ENCODE data around the gene PTPRD. TPM values are rescaled to one million over a fixed set of nuclear protein-coding genes. Genes with fewer than 3 reads are reported as not detected.

The PTPRD gene
- total RNA-seq, 3 donors from 2014 or later (not counting 1 experiment from before 2014, with no cell fraction given): 0.05 to 0.68 TPM; not detected in 1

DNA sequence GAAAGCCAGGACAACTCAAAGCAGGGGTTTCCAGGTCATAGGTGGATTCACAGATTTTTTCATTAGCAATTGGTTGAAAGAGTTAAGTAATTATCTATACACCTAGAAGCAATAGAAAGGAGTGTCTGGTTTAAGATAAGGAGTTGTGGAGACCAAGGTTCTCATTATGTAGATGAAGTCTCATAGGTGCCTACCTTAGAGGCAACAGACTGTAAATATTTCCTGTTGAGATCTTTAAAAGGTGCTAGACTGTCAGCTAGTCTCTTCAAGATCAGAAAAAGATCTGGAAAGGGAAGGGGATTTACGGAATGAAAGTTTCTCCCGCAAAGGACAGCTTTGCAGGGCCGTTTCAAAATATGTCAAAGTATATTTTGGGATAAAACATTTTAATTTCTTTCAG lies 603.4 kb downstream of the PTPRD start:
- no peaks in the 10 kb centered on the region for H3K27me3 Mint-ChIP-seq (ENCODE audit: low read depth in 2 of 2)
- H3K36me3 Mint-ChIP-seq: no peaks in the 10 kb centered on the region
- no peak overlapping the region for H3K4me3 Mint-ChIP-seq
- TF ChIP-seq, protein P1, sequence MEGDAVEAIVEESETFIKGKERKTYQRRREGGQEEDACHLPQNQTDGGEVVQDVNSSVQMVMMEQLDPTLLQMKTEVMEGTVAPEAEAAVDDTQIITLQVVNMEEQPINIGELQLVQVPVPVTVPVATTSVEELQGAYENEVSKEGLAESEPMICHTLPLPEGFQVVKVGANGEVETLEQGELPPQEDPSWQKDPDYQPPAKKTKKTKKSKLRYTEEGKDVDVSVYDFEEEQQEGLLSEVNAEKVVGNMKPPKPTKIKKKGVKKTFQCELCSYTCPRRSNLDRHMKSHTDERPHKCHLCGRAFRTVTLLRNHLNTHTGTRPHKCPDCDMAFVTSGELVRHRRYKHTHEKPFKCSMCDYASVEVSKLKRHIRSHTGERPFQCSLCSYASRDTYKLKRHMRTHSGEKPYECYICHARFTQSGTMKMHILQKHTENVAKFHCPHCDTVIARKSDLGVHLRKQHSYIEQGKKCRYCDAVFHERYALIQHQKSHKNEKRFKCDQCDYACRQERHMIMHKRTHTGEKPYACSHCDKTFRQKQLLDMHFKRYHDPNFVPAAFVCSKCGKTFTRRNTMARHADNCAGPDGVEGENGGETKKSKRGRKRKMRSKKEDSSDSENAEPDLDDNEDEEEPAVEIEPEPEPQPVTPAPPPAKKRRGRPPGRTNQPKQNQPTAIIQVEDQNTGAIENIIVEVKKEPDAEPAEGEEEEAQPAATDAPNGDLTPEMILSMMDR (IDR thresholded peaks at IDR 0.05): no peak
- peaks cover 0 to 3% of the 10 kb centered on the region in 2 donors for H3K9me3 Mint-ChIP-seq
- H3K27ac ChIP-seq (ENCODE audit: low read length): no peak overlapping the region
- no peaks in the 10 kb centered on the region for H3K9me3 ChIP-seq (ENCODE audit: control insufficient read depth, insufficient read depth, low read length)
- no peaks in the 10 kb centered on the region for H3K4me1 ChIP-seq (ENCODE audit: control insufficient read depth, insufficient read depth, low read length)
- H3K4me3 ChIP-seq (ENCODE audit: low read length): no peak overlapping the region
- intact Hi-C loops (cut with micrococcal nuclease): no loop called here
- H3K27me3 ChIP-seq (ENCODE audit: control insufficient read depth, insufficient read depth, low read length): no peaks in the 10 kb centered on the region
- H3K27ac Mint-ChIP-seq: no peak overlapping the region
- 93% methylated on average over 3 of the region's 3 CpGs for whole genome bisulfite sequencing (ENCODE audit: insufficient coverage)
- DNase-seq (no peak), ATAC-seq (no peak)
- no peaks in the 10 kb centered on the region for H3K36me3 ChIP-seq (ENCODE audit: control insufficient read depth, insufficient read depth, low read length)
- no peaks in the 10 kb centered on the region for H3K4me1 Mint-ChIP-seq

DNA sequence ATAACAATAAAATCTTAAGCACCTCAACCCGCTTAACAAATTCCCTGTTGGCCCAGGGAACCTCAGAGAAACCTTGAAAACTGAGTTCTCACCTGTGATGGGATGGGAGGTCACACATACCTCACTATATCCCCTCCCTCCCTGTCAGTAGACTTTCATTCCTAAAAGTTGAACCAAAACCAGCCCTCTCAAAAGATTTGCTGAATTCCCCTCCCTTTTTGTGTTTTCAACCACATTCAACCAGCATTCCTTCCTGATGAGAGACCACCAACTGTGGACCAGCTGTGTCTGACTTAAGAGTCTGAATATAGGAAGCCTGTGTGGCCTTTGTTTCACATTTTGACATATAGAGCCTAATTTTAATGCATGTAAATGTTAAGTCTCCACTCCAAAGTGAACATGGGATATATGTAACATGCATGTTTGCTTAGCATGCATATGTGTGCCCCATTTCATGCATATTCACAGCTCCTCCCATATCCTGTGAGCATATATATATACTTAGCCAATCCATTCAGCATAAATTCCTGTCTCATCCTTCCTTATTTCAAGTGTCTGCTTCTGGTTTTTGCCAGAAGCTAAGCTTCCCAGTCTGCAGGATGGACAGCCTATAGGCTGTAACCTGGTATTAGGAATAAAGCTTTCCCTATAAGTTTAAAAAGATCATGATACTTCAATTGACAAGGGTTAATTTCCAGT lies 604.6 kb downstream of the PTPRD start:
- Histone ChIP-seq H3K36me3 (ENCODE audit: control insufficient read depth, insufficient read depth, low read length) (no peaks in the 10 kb centered on the region), H3K4me1 (ENCODE audit: control insufficient read depth, insufficient read depth, low read length) (no peaks in the 10 kb centered on the region), H3K4me3 (ENCODE audit: low read length) (no peak overlapping the region), H3K9me3 (ENCODE audit: control insufficient read depth, insufficient read depth, low read length) (no peaks in the 10 kb centered on the region), H3K27me3 (ENCODE audit: control insufficient read depth, insufficient read depth, low read length) (no peaks in the 10 kb centered on the region), H3K27ac (ENCODE audit: low read length) (no peak overlapping the region)
- TF ChIP-seq, protein P1 (IDR thresholded peaks at IDR 0.05): no peak
- ATAC-seq (no peak), DNase-seq (no peak)
- H3K9me3 Mint-ChIP-seq: peaks cover 0 to 4% of the 10 kb centered on the region in 2 donors
- H3K27ac Mint-ChIP-seq: no peak overlapping the region
- H3K4me1 Mint-ChIP-seq: no peaks in the 10 kb centered on the region
- no peaks in the 10 kb centered on the region for H3K36me3 Mint-ChIP-seq
- 83% methylated on average over 1 of the region's 1 CpG for WGBS (ENCODE audit: insufficient coverage)
- intact Hi-C loops (cut with micrococcal nuclease): no loop called here
- no peaks in the 10 kb centered on the region for H3K27me3 Mint-ChIP-seq (ENCODE audit: low read depth in 2 of 2)
- no peak overlapping the region for H3K4me3 Mint-ChIP-seq

DNA sequence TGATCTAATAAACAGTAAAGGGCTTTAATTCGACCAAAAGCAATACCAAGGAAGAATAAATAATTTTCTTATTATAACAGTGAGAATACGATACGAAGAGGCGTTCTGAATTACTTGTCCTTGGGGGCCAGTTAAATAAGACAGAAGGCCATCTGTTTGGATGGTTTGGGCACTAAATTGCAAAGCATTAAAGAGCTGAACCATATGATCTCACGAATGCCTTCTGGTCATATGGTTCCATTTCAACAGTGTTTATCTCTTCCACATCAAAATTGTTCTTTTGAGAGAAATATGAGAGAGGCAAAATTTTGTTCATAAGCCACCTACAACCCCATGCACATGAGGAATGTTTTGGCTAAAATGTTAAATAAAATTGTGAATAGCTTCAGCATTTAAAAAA lies 605.4 kb downstream of the PTPRD start:
- TF ChIP-seq, protein P1 (IDR thresholded peaks at IDR 0.05): no peak
- Histone ChIP-seq H3K4me1 (ENCODE audit: control insufficient read depth, insufficient read depth, low read length) (no peaks in the 10 kb centered on the region), H3K27me3 (ENCODE audit: control insufficient read depth, insufficient read depth, low read length) (no peaks in the 10 kb centered on the region), H3K4me3 (ENCODE audit: low read length) (no peak overlapping the region), H3K9me3 (ENCODE audit: control insufficient read depth, insufficient read depth, low read length) (no peaks in the 10 kb centered on the region), H3K27ac (ENCODE audit: low read length) (no peak overlapping the region), H3K36me3 (ENCODE audit: control insufficient read depth, insufficient read depth, low read length) (no peaks in the 10 kb centered on the region)
- no peak for DNase-seq
- Mint-ChIP-seq H3K9me3 (peaks cover 3 to 7% of the 10 kb centered on the region in 2 donors), H3K4me1 (no peaks in the 10 kb centered on the region), H3K4me3 (no peak overlapping the region), H3K27me3 (ENCODE audit: low read depth in 2 of 2) (no peaks in the 10 kb centered on the region), H3K27ac (no peak overlapping the region), H3K36me3 (no peaks in the 10 kb centered on the region)
- intact Hi-C loops (cut with micrococcal nuclease): no loop called here
- WGBS (ENCODE audit: insufficient coverage): 95% methylated on average over 3 of the region's 5 CpGs
- no peak for ATAC-seq

DNA sequence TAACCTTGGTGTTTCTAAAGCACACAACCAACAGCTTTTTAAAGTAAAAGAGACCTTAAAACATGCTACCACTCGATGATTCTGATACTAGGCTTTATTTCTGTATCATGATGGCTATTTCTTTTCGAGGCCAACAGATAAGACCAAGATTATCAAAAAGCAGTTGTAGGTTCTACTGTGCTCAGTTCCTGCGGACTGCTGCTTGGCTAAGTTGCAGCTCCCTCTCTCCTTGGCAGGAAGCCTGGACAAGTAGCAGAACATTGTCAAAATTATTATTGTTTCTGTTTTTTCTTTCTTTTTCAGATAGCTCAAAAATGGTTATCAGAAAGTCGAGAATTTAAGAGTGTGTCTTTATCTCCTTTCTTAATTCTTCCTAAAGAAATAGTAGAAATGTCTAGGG lies 607.6 kb downstream of the PTPRD start:
- Mint-ChIP-seq H3K4me3 (no peak overlapping the region), H3K36me3 (no peaks in the 10 kb centered on the region), H3K27ac (no peak overlapping the region), H3K9me3 (peaks cover 3 to 4% of the 10 kb centered on the region in 2 donors), H3K4me1 (no peaks in the 10 kb centered on the region), H3K27me3 (ENCODE audit: low read depth in 2 of 2) (no peaks in the 10 kb centered on the region)
- intact Hi-C loops (cut with micrococcal nuclease): no loop called here
- Histone ChIP-seq H3K27me3 (ENCODE audit: control insufficient read depth, insufficient read depth, low read length) (no peaks in the 10 kb centered on the region), H3K27ac (ENCODE audit: low read length) (no peak overlapping the region), H3K4me3 (ENCODE audit: low read length) (no peak overlapping the region), H3K9me3 (ENCODE audit: control insufficient read depth, insufficient read depth, low read length) (no peaks in the 10 kb centered on the region), H3K36me3 (ENCODE audit: control insufficient read depth, insufficient read depth, low read length) (no peaks in the 10 kb centered on the region), H3K4me1 (ENCODE audit: control insufficient read depth, insufficient read depth, low read length) (no peaks in the 10 kb centered on the region)
- WGBS (ENCODE audit: insufficient coverage): 28% methylated on average over 3 of the region's 4 CpGs
- DNase-seq (no peak), ATAC-seq (no peak)
- TF ChIP-seq, protein P1 (IDR thresholded peaks at IDR 0.05): no peak
